Measurements from ENCODE around the gene EPG5.
"Not testable (repeated sequence)": the region's sequence is repeated elsewhere in the genome, so short reads cannot be mapped to it uniquely, and the experiment has no call there.

The EPG5 gene

DNA sequence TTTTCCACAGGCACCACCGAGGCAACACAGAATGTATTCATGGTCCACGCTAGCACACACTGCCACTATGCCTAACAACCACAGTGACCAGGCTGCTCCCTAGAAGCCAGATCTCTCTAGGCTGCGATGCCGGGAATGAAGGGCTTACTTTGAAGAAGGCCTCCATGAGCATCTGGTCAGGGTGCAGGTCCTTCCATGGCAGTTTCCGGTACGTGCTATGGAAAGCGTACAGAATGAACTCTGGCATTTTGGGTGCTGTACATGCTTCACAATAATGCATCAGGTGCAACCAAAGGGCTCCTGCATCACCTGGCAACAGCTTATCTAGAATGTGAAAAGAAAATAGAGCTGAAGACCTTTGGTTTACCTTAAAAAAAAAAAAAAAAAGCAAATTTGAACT, 96.7 kb downstream of the EPG5 start:
- no peak for DNase-seq (ENCODE audit: low read depth)

DNA sequence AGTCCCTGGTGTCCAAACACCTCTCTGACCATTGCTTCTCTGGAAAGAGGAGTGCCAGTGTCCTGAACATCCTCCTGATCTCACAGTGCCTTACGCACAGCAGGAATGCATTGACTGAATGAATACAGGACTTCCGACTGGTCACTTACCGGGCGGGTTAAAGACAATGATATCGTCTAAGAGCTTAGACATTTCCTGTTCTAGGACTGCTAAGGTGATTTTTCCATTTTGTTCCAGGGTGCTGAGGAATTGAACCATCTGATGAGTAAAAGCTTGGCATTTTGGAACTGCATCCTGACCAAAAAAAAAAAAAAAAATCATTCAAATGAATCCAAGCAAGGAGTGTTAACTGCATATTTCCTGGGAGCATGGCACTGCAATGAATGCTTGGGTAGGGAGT, 101.7 kb downstream of the EPG5 start:
- DNase-seq (ENCODE audit: low read depth), result no peak

DNA sequence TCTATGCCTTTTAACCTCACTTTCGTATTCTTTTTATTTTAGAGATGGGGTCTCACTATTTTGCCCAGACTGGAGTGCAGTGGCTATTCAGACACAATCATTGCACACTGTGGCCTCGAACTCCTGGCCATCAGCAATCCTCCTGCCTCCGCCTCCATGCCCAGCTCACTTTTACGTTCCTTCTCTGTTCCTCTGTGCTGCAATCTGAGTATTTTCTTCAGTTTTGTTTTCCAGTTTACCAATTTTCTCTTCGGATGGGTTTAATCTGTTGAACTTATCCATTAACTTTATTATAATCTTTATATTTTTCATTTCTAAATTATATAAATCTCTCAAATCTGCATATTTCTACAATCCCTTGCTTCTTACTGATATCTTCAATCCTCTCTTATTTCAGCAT, 103.0 kb downstream of the EPG5 start:
- DNase-seq (ENCODE audit: low read depth), result no peak

DNA sequence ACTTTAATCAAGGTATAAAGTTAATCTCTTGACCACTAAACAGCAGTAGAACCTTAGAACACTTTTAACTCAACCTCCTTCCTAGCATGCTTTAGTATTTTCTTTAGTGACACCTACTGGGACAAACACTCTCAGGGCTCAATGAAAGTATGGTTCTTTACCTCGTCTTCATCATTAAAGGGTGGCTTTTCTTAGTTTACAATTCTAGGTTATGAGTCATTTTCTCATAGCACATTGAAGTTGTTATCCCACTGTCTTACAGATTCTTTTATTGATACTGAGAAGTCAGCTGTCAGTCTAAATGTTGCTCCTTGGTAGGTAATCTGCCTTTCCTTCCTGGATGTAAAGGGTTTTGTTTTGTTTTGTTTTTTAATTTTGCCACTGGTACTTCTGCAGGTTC, 103.7 kb downstream of the EPG5 start:
- DNase-seq (ENCODE audit: low read depth), result peak; percentile 35

DNA sequence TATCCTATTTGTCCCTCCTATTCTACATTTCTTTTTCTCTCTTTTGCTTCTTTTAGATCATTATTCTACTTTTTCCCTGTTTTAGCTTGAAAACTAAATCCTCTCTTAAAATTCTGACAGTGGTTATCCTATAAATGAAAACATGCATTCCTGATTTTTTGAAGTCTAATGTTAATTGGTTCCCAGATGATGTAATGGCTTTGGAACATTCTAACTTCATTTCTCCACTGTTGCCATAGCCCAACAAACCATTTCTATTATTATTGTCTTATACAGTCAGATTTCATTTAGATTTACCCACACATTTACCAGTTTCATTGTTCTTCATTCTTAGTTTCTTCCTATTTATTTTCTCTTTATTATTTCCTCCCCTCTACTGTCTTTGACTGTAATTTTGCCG, 105.2 kb downstream of the EPG5 start:
- peak; percentile 51 for DNase-seq (ENCODE audit: low read depth)

DNA sequence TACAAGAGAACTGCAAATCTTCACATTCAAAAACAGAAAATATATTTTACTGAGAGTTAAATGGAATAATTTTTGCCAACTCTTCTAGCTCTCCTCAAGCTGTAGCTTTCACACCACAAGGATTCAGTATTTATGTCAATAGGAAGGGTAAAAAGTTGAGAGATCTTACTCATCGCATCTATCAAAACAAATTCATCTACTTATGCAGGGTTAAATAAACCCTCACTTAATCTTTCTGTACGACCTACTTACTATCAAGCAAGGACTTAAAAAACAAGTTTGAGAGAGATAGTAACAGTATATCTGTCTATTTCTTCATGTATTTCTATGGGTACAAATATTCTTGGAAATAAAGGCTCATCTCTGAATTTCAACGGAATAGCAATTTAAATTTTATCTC, 106.2 kb downstream of the EPG5 start:
- peak; percentile 26 for DNase-seq (ENCODE audit: low read depth)

DNA sequence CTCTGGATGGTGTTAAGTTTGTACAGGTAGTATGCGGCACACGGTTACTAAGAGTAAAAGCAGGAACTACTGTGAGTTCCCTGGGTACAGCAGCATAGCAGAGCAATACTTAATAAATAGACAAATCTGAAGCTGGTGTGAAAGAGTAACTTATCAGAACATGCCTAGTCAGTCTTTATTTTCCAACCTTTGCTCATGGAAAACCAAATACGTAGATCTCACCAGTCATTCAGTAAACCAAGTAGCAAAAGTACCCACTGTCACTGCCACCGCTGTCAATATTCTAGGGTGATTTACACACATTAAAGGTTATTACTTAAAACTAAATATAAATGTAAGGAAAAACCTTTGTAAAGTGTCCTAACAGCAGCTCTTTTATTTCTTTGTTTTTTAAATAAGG, 106.6 kb downstream of the EPG5 start:
- DNase-seq (ENCODE audit: low read depth), result no peak

DNA sequence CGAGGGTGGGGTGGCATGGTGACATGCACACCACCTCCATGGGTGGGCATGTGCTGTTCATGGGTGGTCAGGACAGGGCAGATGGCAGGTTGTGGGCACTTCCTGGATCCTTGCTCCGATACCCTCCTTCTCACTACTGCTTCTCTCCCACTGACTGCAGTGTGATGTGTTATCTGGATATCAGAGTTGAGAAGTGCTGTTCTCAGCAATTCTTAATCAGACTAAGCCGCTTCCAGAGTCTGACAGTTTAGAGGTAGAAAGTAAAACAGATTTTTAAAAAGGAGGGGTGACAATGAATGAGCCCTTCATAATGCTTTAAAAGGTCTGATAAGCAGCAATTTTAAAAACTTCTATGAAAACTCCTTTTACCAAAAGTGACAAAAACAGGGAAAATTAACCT, 107.8 kb downstream of the EPG5 start:
- no peak for DNase-seq (ENCODE audit: low read depth)

DNA sequence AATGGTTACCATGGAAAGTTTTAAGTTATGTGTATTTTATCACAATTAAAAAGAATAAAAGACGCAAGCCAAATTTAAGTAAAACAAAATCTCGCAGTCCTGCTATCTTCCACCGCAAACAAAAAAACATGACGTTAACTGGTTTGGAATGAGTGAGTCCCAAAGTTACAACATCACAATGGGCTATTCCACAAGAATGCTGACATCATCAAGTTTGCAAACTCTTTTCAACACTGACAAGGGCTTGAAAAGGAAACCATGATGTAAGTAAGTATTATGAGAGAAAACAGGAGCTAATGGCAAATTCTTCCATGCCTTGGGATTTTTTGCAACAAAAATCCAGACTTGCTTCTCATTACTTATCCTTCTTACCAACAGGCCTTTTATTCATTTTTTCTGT, 110.6 kb downstream of the EPG5 start:
- peak; percentile 52 for DNase-seq (ENCODE audit: low read depth)

DNA sequence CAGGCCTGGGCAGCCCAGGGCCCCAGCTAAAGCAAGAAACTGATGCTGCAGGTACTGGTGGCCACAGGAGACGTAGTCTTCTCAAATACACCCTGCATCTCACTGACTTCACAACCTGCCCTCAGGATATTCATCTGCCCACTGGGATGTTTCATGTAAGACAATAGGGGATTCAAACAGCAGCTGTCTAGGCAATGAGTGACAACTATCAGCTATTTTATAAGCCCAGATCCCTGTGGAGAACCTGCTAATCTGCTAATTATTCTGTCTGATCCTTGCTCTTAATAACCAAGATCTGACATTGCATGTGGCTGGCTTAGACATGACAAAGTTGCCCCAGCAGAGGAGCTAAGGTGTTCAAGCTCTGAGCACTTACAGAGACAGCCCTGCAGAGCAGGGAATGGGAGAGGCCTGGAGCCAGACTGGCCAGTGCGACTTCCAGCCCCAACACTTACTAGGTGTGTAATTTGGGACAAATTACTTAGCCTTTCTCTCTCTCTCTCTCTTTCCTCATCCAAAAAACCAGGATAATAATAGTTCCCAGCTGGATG, 113.0 kb downstream of the EPG5 start:
- no peak for DNase-seq (ENCODE audit: low read depth)

DNA sequence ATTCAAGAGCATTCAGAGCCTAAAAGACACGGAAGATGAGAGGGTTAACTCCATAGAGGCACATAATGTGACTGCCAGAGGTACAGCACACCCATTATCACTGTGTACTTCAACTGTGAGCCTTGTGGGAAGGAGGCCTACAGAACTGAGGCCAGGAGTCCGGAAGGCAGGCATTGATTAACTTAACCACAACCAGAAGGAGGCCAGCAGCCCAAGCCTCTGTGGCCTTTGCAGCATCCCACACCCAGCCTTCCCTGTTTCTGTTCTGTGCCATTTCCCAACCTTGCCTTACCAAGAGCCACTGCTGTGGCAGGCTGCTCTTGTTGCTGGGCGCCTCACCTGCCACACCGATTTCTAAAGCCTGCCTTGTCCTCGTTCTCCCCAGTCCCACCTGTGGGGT, 114.5 kb downstream of the EPG5 start:
- DNase-seq (ENCODE audit: low read depth), result no peak

DNA sequence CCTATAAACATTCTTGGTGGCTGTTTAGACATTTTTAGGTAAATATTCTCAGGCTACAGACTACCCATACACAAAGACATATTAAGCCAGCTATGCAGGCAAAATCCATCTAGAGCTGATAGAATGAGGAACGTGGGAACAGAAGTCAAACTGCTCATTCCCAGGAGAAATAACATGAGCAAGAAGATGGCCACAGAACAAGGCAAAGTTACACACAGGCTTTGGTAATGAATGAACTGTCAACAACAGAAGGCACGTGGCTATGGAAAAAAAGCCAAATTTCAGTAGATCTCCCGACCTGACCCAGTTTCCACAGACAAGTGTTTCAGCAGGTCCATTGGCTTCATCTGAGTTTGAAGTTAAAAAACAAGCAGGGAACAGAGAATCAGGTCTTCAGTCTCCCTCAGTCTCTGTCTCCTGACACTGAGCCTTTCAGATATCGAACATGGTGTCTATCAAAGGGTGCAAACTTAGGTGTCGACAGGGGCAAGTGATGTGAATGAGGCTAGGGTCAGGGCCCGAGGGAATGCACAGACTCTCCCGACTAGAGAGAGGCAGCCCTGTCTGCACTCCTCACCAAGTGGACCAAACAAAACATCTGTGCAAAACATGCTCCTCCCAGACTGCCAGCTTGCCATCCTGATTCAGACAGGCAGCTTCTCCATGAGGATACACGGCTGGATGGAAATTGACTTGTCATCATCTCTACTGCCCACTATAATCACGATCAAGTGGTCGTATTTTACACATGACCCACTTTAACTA, 115.8 kb downstream of the EPG5 start:
- DNase-seq (ENCODE audit: low read depth), result no peak

DNA sequence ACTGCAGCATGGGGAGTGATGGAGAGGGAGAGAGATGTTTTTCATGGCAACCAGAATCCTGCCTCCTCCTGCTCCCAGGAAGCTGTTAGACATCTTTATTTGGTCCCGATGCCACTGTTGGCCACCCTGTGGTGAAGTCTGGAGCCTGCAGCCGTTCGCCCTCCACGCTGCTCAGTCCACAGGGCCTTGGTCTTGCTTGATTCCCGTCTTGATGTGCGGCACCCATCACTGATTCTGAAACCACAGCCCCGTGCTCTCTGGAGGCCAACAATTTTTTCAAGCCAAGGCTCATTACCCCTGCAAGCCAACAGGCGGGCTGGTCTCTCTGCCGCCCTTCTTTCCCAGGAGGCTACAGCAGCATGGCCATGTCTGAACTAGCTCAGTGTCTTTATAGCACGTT, 117.1 kb downstream of the EPG5 start:
- peak; percentile 30 for DNase-seq (ENCODE audit: low read depth)

DNA sequence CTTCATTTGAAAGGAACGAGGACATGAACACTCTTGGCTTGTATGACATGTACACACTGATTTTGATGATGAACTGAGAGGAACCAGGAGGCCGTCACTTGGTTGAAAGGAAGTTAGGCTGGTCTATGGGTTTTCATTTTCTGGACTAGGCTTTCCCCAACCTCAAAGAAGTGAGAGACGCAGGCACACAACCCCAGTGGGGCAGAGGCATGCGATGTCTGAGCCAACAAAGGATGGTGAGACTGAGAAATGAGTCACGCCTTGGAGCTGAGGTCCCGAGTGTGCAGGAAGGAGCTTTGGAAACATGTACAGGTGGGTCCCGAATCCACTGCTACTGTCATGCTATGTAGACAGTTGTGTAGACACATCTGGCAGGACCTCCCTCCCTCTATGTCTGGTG, 117.6 kb downstream of the EPG5 start:
- DNase-seq (ENCODE audit: low read depth), result no peak

DNA sequence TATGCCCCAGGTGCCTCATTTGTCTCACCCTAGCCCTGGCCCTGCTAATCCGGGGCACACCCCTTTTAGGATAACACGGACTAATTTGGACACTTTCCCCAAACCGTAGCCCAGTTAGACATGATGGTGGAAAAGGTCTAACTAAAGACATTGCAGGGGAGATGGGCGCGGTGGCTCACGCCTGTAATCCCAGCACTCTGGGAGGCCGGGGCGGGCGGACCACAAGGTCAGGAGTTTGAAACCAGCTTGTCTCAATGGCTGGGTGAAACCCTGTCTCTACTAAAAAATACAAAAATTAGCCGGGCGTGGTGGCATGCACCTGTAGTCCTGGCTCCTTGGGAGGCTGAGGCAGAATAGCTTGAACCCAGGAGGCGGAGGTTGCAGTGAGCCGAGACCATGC, 118.5 kb downstream of the EPG5 start:
- not testable (repeated sequence) for DNase-seq (ENCODE audit: low read depth)

DNA sequence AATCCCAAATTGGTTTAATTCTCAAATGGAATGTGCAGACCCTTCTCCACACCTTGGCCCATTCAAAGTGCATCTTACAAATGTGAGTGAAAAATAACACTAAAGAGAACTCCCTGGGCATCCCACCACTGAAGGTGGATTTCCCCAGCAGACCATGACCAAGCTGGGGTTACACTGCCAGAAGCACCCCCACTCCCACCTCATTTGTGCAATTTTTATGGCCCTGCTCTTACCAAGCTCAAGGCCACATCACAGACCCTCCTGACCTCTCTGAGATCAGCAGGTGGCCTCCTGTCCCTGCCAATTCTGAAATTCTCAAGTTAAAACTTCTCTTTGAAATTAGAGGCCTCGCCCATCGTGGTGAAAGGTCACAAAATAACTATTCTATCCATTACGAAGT, 120.0 kb downstream of the EPG5 start:
- DNase-seq (ENCODE audit: low read depth), result no peak

DNA sequence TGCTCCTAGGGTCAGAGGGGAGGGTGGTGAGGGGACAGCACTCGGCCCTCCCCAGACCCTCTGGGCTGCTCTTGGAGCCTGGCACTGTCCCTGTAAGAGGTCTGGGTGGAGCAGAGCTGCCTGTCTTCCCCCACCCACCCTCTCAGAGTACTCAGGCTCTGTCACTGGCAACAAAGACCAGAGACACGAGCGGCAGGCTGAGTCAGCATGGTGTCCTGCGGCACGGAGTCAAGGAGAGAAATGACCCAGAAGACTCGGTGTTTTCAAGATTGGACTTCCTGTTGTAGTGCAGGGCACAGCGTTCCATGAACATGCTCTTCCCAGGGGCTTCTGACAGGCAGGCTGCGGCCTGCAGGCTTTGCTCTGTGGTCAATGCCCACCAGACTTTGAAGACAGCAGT, 121.7 kb downstream of the EPG5 start:
- no peak for DNase-seq (ENCODE audit: low read depth)

DNA sequence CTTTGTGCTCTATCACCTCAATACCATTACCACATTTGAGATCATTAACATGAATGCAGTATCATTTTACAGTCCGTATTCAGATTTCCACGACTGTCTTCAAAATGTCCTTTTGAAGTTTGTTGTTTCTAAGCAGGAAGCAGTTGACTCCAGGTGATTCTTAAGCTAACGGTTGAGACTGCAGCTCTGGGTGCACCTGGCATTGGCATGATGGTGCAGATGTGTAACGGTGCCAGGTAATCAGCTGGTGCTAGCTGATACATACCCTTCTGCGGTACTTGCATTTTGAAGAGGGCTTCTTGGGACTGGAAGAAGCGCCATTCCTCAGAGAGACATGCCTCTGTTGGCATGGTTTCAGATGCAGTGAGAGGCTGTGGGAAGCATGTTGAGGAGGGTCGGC, 122.2 kb downstream of the EPG5 start:
- DNase-seq (ENCODE audit: low read depth), result no peak

DNA sequence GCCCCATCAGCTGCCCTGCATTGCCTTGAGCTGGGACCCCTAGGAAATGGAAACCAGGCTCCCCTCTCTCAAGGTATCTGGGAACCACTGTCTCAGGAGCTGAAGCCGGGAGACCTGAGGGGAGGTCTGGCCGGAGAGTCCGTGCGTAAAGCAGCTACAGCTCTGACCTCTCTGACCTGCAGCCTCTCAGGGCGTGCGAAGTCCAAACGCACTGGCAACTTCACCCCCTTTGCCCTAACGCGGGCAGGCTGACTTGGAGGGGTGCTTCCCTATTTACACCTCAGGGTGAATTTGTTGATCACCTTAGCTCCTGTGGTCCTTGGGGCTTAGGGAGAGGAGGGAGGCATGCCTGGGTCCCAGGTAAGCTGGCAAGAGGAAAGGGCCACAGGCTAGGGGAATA, 124.1 kb downstream of the EPG5 start:
- DNase-seq (ENCODE audit: low read depth), result no peak

DNA sequence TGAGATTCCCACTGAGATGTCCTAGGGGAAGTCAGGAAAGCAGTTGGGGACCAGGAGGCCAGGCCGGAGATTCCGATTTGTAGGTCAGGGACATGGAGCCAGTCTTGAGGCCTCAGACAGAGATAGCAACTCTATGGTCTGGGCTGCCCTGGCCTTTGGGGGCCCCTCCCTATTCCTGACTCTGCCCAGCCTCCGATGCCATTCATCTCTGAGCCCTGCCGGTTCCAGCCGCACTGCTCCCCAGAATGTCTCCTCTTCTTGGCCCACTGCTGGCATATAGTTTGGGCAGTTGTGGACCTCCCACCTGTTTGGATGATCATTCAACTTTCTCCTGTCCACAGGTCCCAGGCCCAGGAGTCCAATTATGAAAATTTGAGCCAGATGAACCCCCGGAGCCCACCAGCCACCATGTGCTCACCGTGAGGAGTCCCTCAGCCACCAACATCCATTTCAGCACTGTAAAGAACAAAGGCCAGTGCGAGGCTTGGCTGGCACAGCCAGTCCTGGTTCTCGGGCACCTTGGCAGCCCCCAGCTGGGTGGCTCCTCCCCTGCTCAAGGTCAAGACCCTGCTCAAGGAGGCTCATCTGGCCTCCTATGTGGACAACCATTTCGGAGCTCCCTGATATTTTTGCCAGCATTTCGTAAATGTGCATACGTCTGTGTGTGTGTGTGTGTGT, 125.2 kb downstream of the EPG5 start:
- no peak for DNase-seq (ENCODE audit: low read depth)

DNA sequence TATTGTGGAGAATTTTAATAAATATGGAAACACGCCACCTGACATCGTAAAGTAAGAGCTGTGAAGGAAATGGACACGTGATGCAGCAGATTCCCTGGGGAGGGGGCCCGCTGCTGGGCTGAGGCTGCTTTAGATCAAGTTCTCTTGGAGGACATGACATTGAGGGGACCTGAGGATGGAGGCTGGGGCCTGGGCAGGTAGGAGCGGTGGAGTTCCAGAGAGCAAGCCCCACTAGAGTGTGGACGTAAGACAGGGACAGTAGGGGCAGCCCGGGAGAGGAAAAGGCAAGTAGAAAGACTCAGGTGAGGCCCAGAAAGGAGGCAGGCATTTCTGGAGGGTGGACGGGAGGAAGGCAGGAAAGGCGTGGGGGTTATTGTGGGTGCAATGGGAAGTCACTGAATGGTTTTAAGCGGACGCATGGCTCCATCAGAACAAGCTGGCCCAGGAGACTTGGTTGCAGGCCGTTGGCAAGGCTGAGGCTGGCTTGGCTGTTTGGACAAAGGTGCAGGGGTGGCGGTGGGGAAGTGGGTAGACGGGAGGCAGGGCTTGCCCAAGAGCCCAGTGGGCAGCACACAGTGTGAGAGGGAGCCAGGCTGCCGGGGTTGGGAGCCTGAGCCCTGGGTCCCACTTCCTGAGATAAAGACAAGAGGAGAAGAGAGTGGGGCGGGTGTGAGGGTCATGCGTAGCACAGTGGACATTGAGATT, 125.9 kb downstream of the EPG5 start:
- no peak for DNase-seq (ENCODE audit: low read depth)

DNA sequence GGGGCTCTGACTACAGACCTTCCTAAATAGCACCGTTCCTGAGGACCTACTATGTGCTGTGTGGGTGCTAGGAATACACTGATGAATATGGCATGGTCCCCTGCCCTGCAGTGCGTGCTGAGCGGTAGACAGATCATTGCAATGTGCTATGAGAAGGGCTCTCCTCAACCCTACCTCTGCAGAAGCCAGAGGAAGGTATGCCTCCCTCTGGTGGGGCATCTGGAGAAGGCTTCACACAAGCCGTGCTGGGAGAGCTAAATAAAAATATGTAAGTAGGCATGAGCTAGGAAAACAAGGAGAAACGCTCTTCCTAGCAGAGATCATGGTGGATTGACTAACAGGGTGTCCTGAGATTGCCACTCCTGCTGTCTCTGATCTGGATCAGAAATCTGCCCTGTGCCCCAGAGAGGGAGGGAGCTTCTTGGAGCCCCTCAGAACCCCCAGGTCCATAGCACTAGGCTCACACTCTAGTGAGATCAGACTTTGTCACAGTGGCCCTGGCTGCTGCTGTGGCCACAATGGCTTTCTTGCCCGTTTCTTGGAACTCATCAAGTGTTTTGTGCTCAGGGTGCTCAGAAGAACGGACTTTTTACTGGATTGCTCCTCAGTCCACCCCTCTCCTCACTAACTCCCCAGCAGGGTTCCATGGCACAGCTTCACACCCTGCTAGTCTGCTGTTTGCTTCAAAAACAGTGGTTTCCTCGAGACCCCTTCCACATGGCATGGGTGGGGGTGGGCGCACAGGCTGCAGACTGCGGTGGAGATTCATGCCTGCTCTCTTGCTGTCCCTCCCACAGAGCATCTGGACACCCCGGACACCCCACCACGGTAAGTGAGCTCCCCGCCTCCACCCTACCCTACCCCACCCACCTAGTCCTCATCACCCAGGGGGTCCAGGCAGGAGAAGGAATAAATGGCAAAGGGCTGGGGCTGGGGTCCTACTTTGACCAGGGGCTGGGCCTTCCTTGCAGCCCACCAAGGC, 127.4 kb downstream of the EPG5 start:
- DNase-seq (ENCODE audit: low read depth), result peak; percentile 81

Measured in EH (cell line).